ENCODE data around the gene LOXHD1.

LOXHD1 gene

GRCh38 chr18:46686186-46686585 is 29.2 kb upstream of the LOXHD1 start:
- H3K4me3 ChIP-seq (ENCODE audit: low read depth, low read length) = no peak overlapping the region
- H3K36me3 ChIP-seq (ENCODE audit: control insufficient read depth, insufficient read depth, low read length) = no peaks in the 10 kb centered on the region
- no peak overlapping the region for H3K27ac ChIP-seq (ENCODE audit: low read depth, low read length)
- no peaks in the 10 kb centered on the region for H3K9me3 ChIP-seq (ENCODE audit: control insufficient read depth, insufficient read depth, low read depth, low read length)
- H3K9ac ChIP-seq (ENCODE audit: low read length) = no peak overlapping the region
- no peaks in the 10 kb centered on the region for H3K4me1 ChIP-seq (ENCODE audit: control insufficient read depth, insufficient read depth, low read length)
- no peaks in the 10 kb centered on the region for H3K27me3 ChIP-seq (ENCODE audit: control insufficient read depth, insufficient read depth, low read length)

DNA sequence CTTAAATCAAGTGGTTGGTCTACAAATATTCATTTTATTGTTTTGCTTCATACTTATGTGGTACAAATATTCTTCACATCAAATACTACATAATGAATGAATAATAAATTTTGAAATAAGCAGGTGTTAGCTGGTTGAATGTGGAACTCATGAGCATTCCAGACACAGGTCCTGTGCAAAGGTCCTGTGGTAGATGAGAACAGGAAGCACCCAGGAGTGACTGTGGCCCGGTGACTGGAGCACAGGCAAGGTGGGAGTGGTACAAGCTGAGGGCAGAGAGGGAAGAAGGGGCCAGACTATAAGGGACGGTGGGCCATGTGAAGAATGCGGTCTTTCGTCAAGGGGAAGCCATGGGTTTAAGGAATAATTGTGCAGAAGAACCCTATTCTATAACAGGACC is 26.2 kb upstream of the LOXHD1 start:
- H3K9me3 ChIP-seq (ENCODE audit: control insufficient read depth, insufficient read depth, low read depth, low read length) = no peaks in the 10 kb centered on the region
- H3K27ac ChIP-seq (ENCODE audit: low read depth, low read length) = no peak overlapping the region
- H3K4me1 ChIP-seq (ENCODE audit: control insufficient read depth, insufficient read depth, low read length) = no peaks in the 10 kb centered on the region
- H3K27me3 ChIP-seq (ENCODE audit: control insufficient read depth, insufficient read depth, low read length) = no peaks in the 10 kb centered on the region
- H3K4me3 ChIP-seq (ENCODE audit: low read depth, low read length) = no peak overlapping the region
- H3K9ac ChIP-seq (ENCODE audit: low read length) = no peak overlapping the region
- H3K36me3 ChIP-seq (ENCODE audit: control insufficient read depth, insufficient read depth, low read length) = no peaks in the 10 kb centered on the region

DNA sequence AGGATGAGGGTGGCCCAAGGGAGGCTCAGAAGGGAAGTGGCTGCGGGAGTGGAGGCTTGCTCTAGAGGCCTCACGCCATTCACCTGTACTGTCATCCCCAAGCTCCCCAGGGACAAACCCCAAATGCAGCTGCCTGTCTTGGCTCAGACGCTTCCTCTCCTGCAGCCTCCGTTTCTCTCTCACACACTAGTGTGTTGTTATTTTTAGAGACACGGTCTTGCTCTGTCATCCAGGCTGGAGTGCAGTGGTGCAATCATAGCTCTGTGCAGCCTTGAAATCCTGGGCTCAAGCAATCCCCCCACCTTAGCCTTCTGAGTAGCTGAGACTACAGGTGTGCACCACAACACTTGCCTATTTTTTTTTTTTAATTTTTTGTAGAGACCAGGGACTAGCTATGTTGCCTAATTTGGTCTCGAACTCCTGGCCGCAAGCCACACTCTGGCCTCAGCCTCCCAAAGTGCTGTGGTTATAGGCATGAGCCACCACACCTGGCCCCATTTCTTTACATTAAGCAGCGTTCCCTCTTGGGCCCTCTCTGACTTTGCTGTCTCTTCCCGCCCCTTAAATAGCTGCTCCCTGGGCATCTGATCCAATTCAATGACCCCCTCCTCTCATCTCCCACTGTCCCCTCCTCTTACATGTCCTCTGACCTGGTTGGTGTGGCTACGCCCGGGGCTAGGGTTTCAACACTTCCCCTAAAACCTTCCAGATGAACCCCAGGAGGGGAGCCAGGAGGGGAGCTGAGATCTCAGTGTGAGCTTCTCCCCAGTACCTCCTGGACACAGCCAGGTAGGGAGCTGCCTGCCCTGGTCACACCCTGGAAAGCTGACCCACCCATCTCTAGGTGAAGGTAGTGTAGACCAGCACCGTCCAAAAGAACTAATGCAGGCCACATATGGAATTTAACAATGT is 24.0 kb upstream of the LOXHD1 start:
- Histone ChIP-seq H3K27me3 (ENCODE audit: control insufficient read depth, insufficient read depth, low read length) (no peaks in the 10 kb centered on the region), H3K27ac (ENCODE audit: low read depth, low read length) (no peak overlapping the region), H3K36me3 (ENCODE audit: control insufficient read depth, insufficient read depth, low read length) (no peaks in the 10 kb centered on the region), H3K4me1 (ENCODE audit: control insufficient read depth, insufficient read depth, low read length) (peaks cover 15% of the 10 kb centered on the region), H3K9me3 (ENCODE audit: control insufficient read depth, insufficient read depth, low read depth, low read length) (no peaks in the 10 kb centered on the region), H3K9ac (ENCODE audit: low read length) (no peak overlapping the region), H3K4me3 (ENCODE audit: low read depth, low read length) (no peak overlapping the region)

- Histone ChIP-seq H3K27ac (ENCODE audit: low read depth, low read length) (no peak overlapping the region), H3K9me3 (ENCODE audit: control insufficient read depth, insufficient read depth, low read depth, low read length) (no peaks in the 10 kb centered on the region), H3K4me1 (ENCODE audit: control insufficient read depth, insufficient read depth, low read length) (peaks cover 16% of the 10 kb centered on the region), H3K9ac (ENCODE audit: low read length) (no peak overlapping the region), H3K36me3 (ENCODE audit: control insufficient read depth, insufficient read depth, low read length) (no peaks in the 10 kb centered on the region), H3K27me3 (ENCODE audit: control insufficient read depth, insufficient read depth, low read length) (no peaks in the 10 kb centered on the region), H3K4me3 (ENCODE audit: low read depth, low read length) (no peak overlapping the region)
Measured at GRCh38 chr18:46679846-46680598, 23.0 kb upstream of the LOXHD1 start.

- no peaks in the 10 kb centered on the region for H3K9me3 ChIP-seq (ENCODE audit: control insufficient read depth, insufficient read depth, low read depth, low read length)
- peaks cover 16% of the 10 kb centered on the region for H3K4me1 ChIP-seq (ENCODE audit: control insufficient read depth, insufficient read depth, low read length)
- H3K27ac ChIP-seq (ENCODE audit: low read depth, low read length) = no peak overlapping the region
- no peak overlapping the region for H3K4me3 ChIP-seq (ENCODE audit: low read depth, low read length)
- H3K36me3 ChIP-seq (ENCODE audit: control insufficient read depth, insufficient read depth, low read length) = no peaks in the 10 kb centered on the region
- no peaks in the 10 kb centered on the region for H3K27me3 ChIP-seq (ENCODE audit: control insufficient read depth, insufficient read depth, low read length)
- no peak overlapping the region for H3K9ac ChIP-seq (ENCODE audit: low read length)
Measured at GRCh38 chr18:46678785-46679399, 21.9 kb upstream of the LOXHD1 start.

DNA sequence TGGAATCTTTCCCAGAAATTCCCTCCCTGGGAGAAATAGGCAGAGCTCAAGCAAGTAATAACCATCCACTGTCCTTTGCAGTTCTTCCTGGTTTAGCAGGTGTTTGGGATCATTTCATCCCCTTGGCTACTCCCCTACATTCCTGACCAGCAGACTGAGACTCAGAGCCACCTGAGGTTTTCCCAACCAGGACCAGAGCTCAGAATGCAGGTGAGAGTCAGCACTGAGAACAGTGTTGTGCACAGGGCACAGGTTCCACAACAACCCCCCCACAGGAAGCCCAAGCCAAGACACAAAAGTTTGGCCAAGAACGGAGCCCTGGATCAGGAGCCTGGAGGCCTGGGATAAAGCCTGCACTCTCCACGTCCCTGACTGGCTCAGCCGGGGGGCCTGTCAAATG is 21.0 kb upstream of the LOXHD1 start:
- Histone ChIP-seq H3K36me3 (ENCODE audit: control insufficient read depth, insufficient read depth, low read length) (no peaks in the 10 kb centered on the region), H3K4me1 (ENCODE audit: control insufficient read depth, insufficient read depth, low read length) (peaks cover 16% of the 10 kb centered on the region), H3K27ac (ENCODE audit: low read depth, low read length) (no peak overlapping the region), H3K9me3 (ENCODE audit: control insufficient read depth, insufficient read depth, low read depth, low read length) (no peaks in the 10 kb centered on the region), H3K9ac (ENCODE audit: low read length) (no peak overlapping the region), H3K27me3 (ENCODE audit: control insufficient read depth, insufficient read depth, low read length) (no peaks in the 10 kb centered on the region), H3K4me3 (ENCODE audit: low read depth, low read length) (no peak overlapping the region)

DNA sequence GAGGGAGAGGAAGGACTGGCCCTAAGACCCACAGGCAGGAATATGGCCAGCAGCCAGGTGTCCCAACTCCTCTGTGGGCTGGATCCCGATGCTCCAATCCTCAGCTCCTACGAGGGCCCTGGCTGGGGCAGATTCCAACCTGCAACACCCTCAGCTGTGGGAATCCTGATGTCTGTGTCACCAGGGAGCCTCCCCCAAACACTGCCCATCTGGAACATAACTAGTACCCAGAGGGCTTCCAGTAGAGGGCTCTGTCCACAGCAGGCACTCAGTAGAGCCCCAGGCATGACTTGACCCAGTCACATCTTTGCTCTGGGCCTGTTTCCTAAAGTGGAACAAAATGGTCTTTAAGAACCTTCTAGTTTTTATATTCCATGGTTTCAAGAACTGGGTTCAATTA is 20.6 kb upstream of the LOXHD1 start:
- H3K36me3 ChIP-seq (ENCODE audit: control insufficient read depth, insufficient read depth, low read length) = no peaks in the 10 kb centered on the region
- no peak overlapping the region for H3K4me3 ChIP-seq (ENCODE audit: low read depth, low read length)
- no peak overlapping the region for H3K9ac ChIP-seq (ENCODE audit: low read length)
- H3K27me3 ChIP-seq (ENCODE audit: control insufficient read depth, insufficient read depth, low read length) = no peaks in the 10 kb centered on the region
- H3K27ac ChIP-seq (ENCODE audit: low read depth, low read length) = no peak overlapping the region
- no peaks in the 10 kb centered on the region for H3K9me3 ChIP-seq (ENCODE audit: control insufficient read depth, insufficient read depth, low read depth, low read length)
- peaks cover 16% of the 10 kb centered on the region for H3K4me1 ChIP-seq (ENCODE audit: control insufficient read depth, insufficient read depth, low read length)

- H3K9me3 ChIP-seq (ENCODE audit: control insufficient read depth, insufficient read depth, low read depth, low read length) = no peaks in the 10 kb centered on the region
- no peak overlapping the region for H3K27ac ChIP-seq (ENCODE audit: low read depth, low read length)
- no peaks in the 10 kb centered on the region for H3K27me3 ChIP-seq (ENCODE audit: control insufficient read depth, insufficient read depth, low read length)
- no peak overlapping the region for H3K9ac ChIP-seq (ENCODE audit: low read length)
- H3K4me3 ChIP-seq (ENCODE audit: low read depth, low read length) = no peak overlapping the region
- H3K36me3 ChIP-seq (ENCODE audit: control insufficient read depth, insufficient read depth, low read length) = no peaks in the 10 kb centered on the region
- H3K4me1 ChIP-seq (ENCODE audit: control insufficient read depth, insufficient read depth, low read length) = peaks cover 19% of the 10 kb centered on the region
Measured at GRCh38 chr18:46676182-46676835, 19.3 kb upstream of the LOXHD1 start.

GRCh38 chr18:46675112-46675511 is 18.1 kb upstream of the LOXHD1 start:
- H3K4me1 ChIP-seq (ENCODE audit: control insufficient read depth, insufficient read depth, low read length) = peaks cover 19% of the 10 kb centered on the region
- no peak overlapping the region for H3K9ac ChIP-seq (ENCODE audit: low read length)
- no peaks in the 10 kb centered on the region for H3K36me3 ChIP-seq (ENCODE audit: control insufficient read depth, insufficient read depth, low read length)
- no peaks in the 10 kb centered on the region for H3K27me3 ChIP-seq (ENCODE audit: control insufficient read depth, insufficient read depth, low read length)
- H3K9me3 ChIP-seq (ENCODE audit: control insufficient read depth, insufficient read depth, low read depth, low read length) = no peaks in the 10 kb centered on the region
- H3K27ac ChIP-seq (ENCODE audit: low read depth, low read length) = no peak overlapping the region
- no peak overlapping the region for H3K4me3 ChIP-seq (ENCODE audit: low read depth, low read length)

GRCh38 chr18:46672062-46672970 is 15.3 kb upstream of the LOXHD1 start:
- no peak overlapping the region for H3K27ac ChIP-seq (ENCODE audit: low read depth, low read length)
- no peaks in the 10 kb centered on the region for H3K36me3 ChIP-seq (ENCODE audit: control insufficient read depth, insufficient read depth, low read length)
- H3K9ac ChIP-seq (ENCODE audit: low read length) = no peak overlapping the region
- H3K4me3 ChIP-seq (ENCODE audit: low read depth, low read length) = no peak overlapping the region
- peaks cover 22% of the 10 kb centered on the region for H3K4me1 ChIP-seq (ENCODE audit: control insufficient read depth, insufficient read depth, low read length)
- H3K9me3 ChIP-seq (ENCODE audit: control insufficient read depth, insufficient read depth, low read depth, low read length) = no peaks in the 10 kb centered on the region
- no peaks in the 10 kb centered on the region for H3K27me3 ChIP-seq (ENCODE audit: control insufficient read depth, insufficient read depth, low read length)
